ENCODE measurements around the gene SLC35G4. TPM values are rescaled to one million over a fixed set of nuclear protein-coding genes. Genes with fewer than 3 reads are reported as not detected.
"Not testable (repeated sequence)": the region's sequence is repeated elsewhere in the genome, so short reads cannot be mapped to it uniquely, and the experiment has no call there.

SLC35G4 gene
- not detected in 2 replicates for total RNA-seq (2012; rRNA removed)
- polyA plus RNA-seq (2012; rRNA removed): not detected in 2 replicates
- not detected in 2 replicates for polyA plus RNA-seq (2012; cell fraction: cytosol; rRNA removed)
- not detected in 2 replicates for polyA plus RNA-seq (2012; cell fraction: nucleus; rRNA removed; ENCODE audit: low replicate concordance)
- not detected for Bru-seq, nascent RNA
- not detected for BruChase-seq, experiment 1, labeled RNA remaining after a 6-hour chase
- BruChase-seq, experiment 2, labeled RNA remaining after a 2-hour chase: not detected
- long read RNA-seq: 0 reads

DNA sequence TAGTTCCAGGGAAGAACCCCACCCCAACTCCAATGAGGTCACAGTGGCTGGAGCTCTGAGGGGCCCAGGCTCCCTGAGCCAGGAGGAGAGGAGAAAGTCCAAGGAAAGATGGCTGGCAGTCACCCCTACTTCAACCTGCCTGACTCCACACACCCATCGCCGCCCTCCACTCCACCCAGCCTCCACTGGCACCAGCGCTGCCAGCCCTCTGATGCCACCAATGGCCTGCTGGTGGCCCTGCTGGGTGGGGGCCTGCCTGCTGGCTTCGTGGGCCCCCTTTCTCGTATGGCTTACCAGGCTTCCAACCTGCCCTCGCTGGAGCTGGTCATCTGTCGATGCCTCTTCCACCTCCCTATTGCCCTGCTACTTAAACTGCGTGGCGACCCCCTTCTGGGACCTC is at the start of gene SLC35G4:
Gene SLC35G4 (plus strand): TSS at position 109 of the 400 bp plus-strand sequence. CDS start 0 bp downstream, at position 109.
- H3K9me3 ChIP-seq (ENCODE audit: control insufficient read depth, insufficient read depth, low read length); H4K8ac ChIP-seq (ENCODE audit: low read depth in 2 of 2, low read length in 2 of 2); H3K18ac ChIP-seq (ENCODE audit: low read depth, low read length); BruUV-seq (replicated peaks); H3K56ac ChIP-seq (ENCODE audit: extremely low read depth, insufficient read depth, low read length); POLR2A ChIA-PET (ENCODE audit: unreplicated experiment); H3K27ac ChIP-seq (ENCODE audit: insufficient read depth, low read length); CTCF ChIA-PET; H2BK5ac ChIP-seq (ENCODE audit: low read depth, low read length, poor library complexity, severe bottlenecking); H3K14ac ChIP-seq (replicated peaks; ENCODE audit: low read depth, low read length); H4K20me1 ChIP-seq (ENCODE audit: insufficient read depth, low read length); H4K5ac ChIP-seq (ENCODE audit: low read depth, low read length); H3K27me3 ChIP-seq (ENCODE audit: control insufficient read depth, insufficient read depth, low read length); H2BK120ac ChIP-seq (ENCODE audit: low read depth, low read length); H3K79me1 ChIP-seq (ENCODE audit: low read depth in 1 of 2, low read length in 2 of 2); H3K23ac ChIP-seq (ENCODE audit: low read depth, low read length); ATAC-seq (ENCODE audit: low read depth); H3K4me2 ChIP-seq (ENCODE audit: low read depth, low read length); intact Hi-C loops (cut with micrococcal nuclease); H3K4me1 ChIP-seq (ENCODE audit: control insufficient read depth, insufficient read depth, low read length); H3K4ac ChIP-seq (ENCODE audit: low read depth, low read length); H2BK20ac ChIP-seq (ENCODE audit: low read depth, low read length); H2AFZ ChIP-seq (replicated peaks; ENCODE audit: low read length, poor library complexity); H3K4me3 ChIP-seq (ENCODE audit: insufficient read depth, low read depth, low read length); H2BK15ac ChIP-seq (ENCODE audit: low read depth, low read length); H4K91ac ChIP-seq (ENCODE audit: insufficient read depth, low read depth, low read length); H3K9ac ChIP-seq (ENCODE audit: low read depth, low read length); DNase-seq; H3K36me3 ChIP-seq (ENCODE audit: control insufficient read depth, insufficient read depth, low read length); dilution Hi-C loops (cut with HindIII; ENCODE audit: low sequenced_read_pairs, unreplicated experiment); H3K9me1 ChIP-seq (ENCODE audit: insufficient read depth, low read length); H2AK9ac ChIP-seq (replicated peaks; ENCODE audit: low read depth, low read length, poor library complexity); H2AK5ac ChIP-seq (ENCODE audit: low read depth, low read length); in situ Hi-C loops (cut with MboI; ENCODE audit: low sequenced_read_pairs): not testable (repeated sequence)
- no CpG with 5 or more reads among the region's 9 CpGs for WGBS, 2 experiments (ENCODE audit: extremely low coverage in 2 of 2, insufficient read length in 1 of 2)
